PC-9 (cell line): Measurements from ENCODE around the gene NUP43. TPM values are rescaled to one million over a fixed set of nuclear protein-coding genes. Genes with fewer than 3 reads are reported as not detected.

Source experiments
- Bru-seq: library from RNA; stranded (reverse); fragments of 400-500 nt; gene quantifications from one replicate; lab custom pipeline; 2021; lab: Mats Ljungman, UMichigan
- BruChase-seq, 2 experiments: library from RNA; stranded (reverse); fragments of 400-500 nt; gene quantifications; one replicate each; lab custom pipeline; 2021; lab: Mats Ljungman, UMichigan
- BruUV-seq: library from RNA; stranded (reverse); fragments of 400-500 nt; replicated peaks from 2 replicates; lab custom pipeline; 2021; lab: Mats Ljungman, UMichigan
- CTCF ChIA-PET: fragments of 300-600 bp; sonication (Branson Sonifier 250); formaldehyde crosslinking; loops from one replicate; lab custom pipeline; 2022; ENCODE audit warnings: antibody characterized with exemption; lab: Charles Lee
- POLR2A ChIA-PET: fragments of 300-600 bp; sonication (Branson Sonifier 250); formaldehyde crosslinking; loops from one replicate; lab custom pipeline; 2022; ENCODE audit warnings: antibody characterized with exemption; ENCODE audit not compliant: unreplicated experiment; lab: Charles Lee
- DNase-seq, 2 experiments: peaks; one replicate each; pipeline versions ENCODE4 v3.0.0 to v3.0.0-alpha.2; 2015 to 2022; ENCODE audit warnings: mixed read lengths in 1 of 2
- H2AFZ ChIP-seq: fragments of 200-600 bp; sonication (generic); 2 replicates; pipeline ENCODE4 v1.8.1; 2017; ENCODE audit warnings: antibody characterized with exemption
- H3F3A ChIP-seq: fragments of 200-600 bp; sonication (generic); 2 replicates; pipeline ENCODE4 v1.8.1; 2017; ENCODE audit warnings: antibody characterized with exemption, mild to moderate bottlenecking, low read depth; ENCODE audit not compliant: insufficient read depth
- H3K27ac ChIP-seq: fragments of 200-600 bp; sonication (generic); 2 replicates; pipeline ENCODE4 v1.6.1; 2016; ENCODE audit warnings: mixed run types
- H3K27me3 ChIP-seq: fragments of 200-600 bp; sonication (generic); 2 replicates; pipeline ENCODE4 v1.6.1; 2016; ENCODE audit warnings: low read depth, mixed run types; ENCODE audit not compliant: insufficient read depth
- H3K36me3 ChIP-seq: fragments of 200-600 bp; sonication (generic); 2 replicates; pipeline ENCODE4 v1.6.1; 2016; ENCODE audit warnings: low read depth, mixed run types
- H3K4me1 ChIP-seq: fragments of 200-600 bp; sonication (generic); replicated peaks from 2 replicates; pipeline ENCODE4 v1.6.1; 2016; ENCODE audit warnings: mixed run types; ENCODE audit not compliant: insufficient read depth
- H3K4me2 ChIP-seq: fragments of 200-600 bp; sonication (generic); 2 replicates; pipeline ENCODE4 v1.6.1; 2017; ENCODE audit warnings: mixed run types
- H3K4me3 ChIP-seq: fragments of 200-600 bp; sonication (generic); 2 replicates; pipeline ENCODE4 v1.6.1; 2016; ENCODE audit warnings: mixed run types
- H3K79me2 ChIP-seq: fragments of 200-600 bp; sonication (generic); 2 replicates; pipeline ENCODE4 v1.6.1; 2017; ENCODE audit warnings: low read depth, mixed run types
- H3K9me2 ChIP-seq: fragments of 200-600 bp; sonication (generic); 2 replicates; pipeline ENCODE4 v1.8.1; 2017; ENCODE audit warnings: mild to moderate bottlenecking; ENCODE audit not compliant: insufficient read depth
- H3K9me3 ChIP-seq: fragments of 200-600 bp; sonication (generic); 2 replicates; pipeline ENCODE4 v1.8.1; 2016; ENCODE audit warnings: low read depth; ENCODE audit not compliant: insufficient read depth
- H4K20me1 ChIP-seq: fragments of 200-600 bp; sonication (generic); 2 replicates; pipeline ENCODE4 v1.8.1; 2017; ENCODE audit not compliant: insufficient read depth
- CTCF ChIP-seq: fragments of 200-600 bp; sonication (generic); conservative IDR thresholded peaks from 2 replicates; pipeline ENCODE4 v1.6.1; 2017; ENCODE audit warnings: mixed run types, antibody characterized with exemption, mild to moderate bottlenecking, moderate library complexity
- EZH2 ChIP-seq: fragments of 200-600 bp; sonication (generic); IDR thresholded peaks from 2 replicates; pipeline ENCODE4 v1.8.0; 2017; ENCODE audit warnings: antibody characterized with exemption, low read depth
- intact Hi-C: fragments of 100-400 bp; cut with micrococcal nuclease; formaldehyde crosslinking; loops from one replicate; pipeline ENCODE4 v1.10.0; 2022; ENCODE audit not compliant: unreplicated experiment
- long read RNA-seq: library from polyadenylated mRNA; stranded (forward); transcript quantifications from one replicate; pipeline ENCODE4 v2.0.0, GENCODE V29; 2022
- total RNA-seq: library from RNA; stranded (reverse); gene quantifications from 2 replicates; pipeline ENCODE4 v1.2.3, GENCODE V29; 2021

NUP43 gene
- total RNA-seq, result 25.1 and 36.2 TPM in 2 replicates
- percentile 70 among the genes with signal in this experiment for Bru-seq, nascent RNA
- percentile 83 among the genes with signal in this experiment for BruChase-seq, experiment 1, labeled RNA remaining after a 2-hour chase
- BruChase-seq, experiment 2, labeled RNA remaining after a 6-hour chase, result percentile 88 among the genes with signal in this experiment
- long read RNA-seq, partial matches to known transcripts, result 0 of 2 reads
- long read RNA-seq, other reads (novel, unspliced or antisense), result 1 of 2 reads

- no peaks in the 10 kb centered on the region for H3K9me2 ChIP-seq
- intact Hi-C loops, result loop anchor here (10.0 kb wide), 1 partner anchor 202 kb away; the partner anchor contains the start of gene PPIL4
- peaks cover 16% of the 10 kb centered on the region for H3K4me1 ChIP-seq
- H2AFZ ChIP-seq, result peak within 1 kb of the TSS; percentile 89
- H3K4me2 ChIP-seq, result peak within 1 kb of the TSS; percentile 83
- H3K9me3 ChIP-seq, result no peaks in the 10 kb centered on the region
- H3K36me3 ChIP-seq, result no peaks in the 10 kb centered on the region
- H3F3A ChIP-seq, result peaks cover 10% of the 10 kb centered on the region; the same call in 1 of the 2 replicates
- DNase-seq, result peak; percentile 80 to 81
- H3K27me3 ChIP-seq, result no peaks in the 10 kb centered on the region
- TF ChIP-seq EZH2 (no peak), CTCF (peak; percentile 61)
- no TSS peak for BruUV-seq
- H3K4me3 ChIP-seq, result peak within 1 kb of the TSS; percentile 91
- peak within 1 kb of the TSS; percentile 46 for H3K27ac ChIP-seq
- ChIA-PET CTCF (no interaction called here), POLR2A (interaction anchor here (0.7 kb wide), 1 partner anchor 256 kb away, joined by 3 read pairs; no protein-coding TSS in a partner anchor)
- peaks cover 41% of the 10 kb centered on the region for H3K79me2 ChIP-seq
- H4K20me1 ChIP-seq, result peaks cover under 1% of the 10 kb centered on the region
Measured at GRCh38 chr6:149746147-149746946, at the start of gene NUP43. Gene NUP43 (minus strand): TSS chr6:149746529. CDS start chr6:149746495, 34 bp downstream.

GRCh38 chr6:149783551-149783950, 37.2 kb upstream of the NUP43 start:
- Histone ChIP-seq H4K20me1 (no peaks in the 10 kb centered on the region; the same call in 1 of the 2 replicates), H3K4me1 (no peaks in the 10 kb centered on the region), H3K9me3 (no peaks in the 10 kb centered on the region), H3K27ac (no peak overlapping the region), H3F3A (0 out of 2 replicates have a peak, but pooled peaks cover 5% of the 10 kb centered on the region), H3K27me3 (no peaks in the 10 kb centered on the region), H3K9me2 (no peaks in the 10 kb centered on the region), H2AFZ (no peak overlapping the region), H3K4me3 (no peak overlapping the region), H3K36me3 (peaks cover 5% of the 10 kb centered on the region; the same call in 1 of the 2 replicates), H3K79me2 (no peaks in the 10 kb centered on the region), H3K4me2 (no peak overlapping the region)
- ChIA-PET CTCF (no interaction called here), POLR2A (no interaction called here)
- TF ChIP-seq CTCF, result no peak
- TF ChIP-seq EZH2, result no peak
- no peak for DNase-seq
- BruUV-seq, result no TSS peak
- intact Hi-C loops, result no loop called here

- POLR2A ChIA-PET, result no interaction called here
Measured at GRCh38 chr6:149782337-149782736, 36.0 kb upstream of the NUP43 start.

More at GRCh38 chr6:149782337-149782736, 36.0 kb upstream of the NUP43 start:
- TF ChIP-seq EZH2 (no peak), CTCF (no peak)
- H3K27me3 ChIP-seq, result no peaks in the 10 kb centered on the region
- no TSS peak for BruUV-seq
- H3K4me3 ChIP-seq, result no peak overlapping the region
- no peak overlapping the region for H2AFZ ChIP-seq
- no peaks in the 10 kb centered on the region for H3K79me2 ChIP-seq
- peaks cover 2% of the 10 kb centered on the region; the same call in 1 of the 2 replicates for H4K20me1 ChIP-seq
- DNase-seq, result no peak
- H3K36me3 ChIP-seq, result no peaks in the 10 kb centered on the region; the same call in 1 of the 2 replicates
- intact Hi-C loops, result no loop called here
- H3K4me2 ChIP-seq, result no peak overlapping the region
- H3K9me3 ChIP-seq, result no peaks in the 10 kb centered on the region
- H3K9me2 ChIP-seq, result no peaks in the 10 kb centered on the region
- H3F3A ChIP-seq, result no peaks in the 10 kb centered on the region
- H3K27ac ChIP-seq, result no peak overlapping the region
- no peaks in the 10 kb centered on the region for H3K4me1 ChIP-seq
- CTCF ChIA-PET, result no interaction called here
